GM21717 (cell line): Measurements from ENCODE around the gene NPHS1.
"Not testable (repeated sequence)": the region's sequence is repeated elsewhere in the genome, so short reads cannot be mapped to it uniquely, and the experiment has no call there.

Source experiments
- ATAC-seq: cut with Tn5 transposase; IDR thresholded peaks from one replicate; pipeline ENCODE4 v1.9.1; 2021; ENCODE audit warnings: mild to moderate bottlenecking, moderate library complexity; ENCODE audit not compliant: unreplicated experiment

The NPHS1 gene, protein sequence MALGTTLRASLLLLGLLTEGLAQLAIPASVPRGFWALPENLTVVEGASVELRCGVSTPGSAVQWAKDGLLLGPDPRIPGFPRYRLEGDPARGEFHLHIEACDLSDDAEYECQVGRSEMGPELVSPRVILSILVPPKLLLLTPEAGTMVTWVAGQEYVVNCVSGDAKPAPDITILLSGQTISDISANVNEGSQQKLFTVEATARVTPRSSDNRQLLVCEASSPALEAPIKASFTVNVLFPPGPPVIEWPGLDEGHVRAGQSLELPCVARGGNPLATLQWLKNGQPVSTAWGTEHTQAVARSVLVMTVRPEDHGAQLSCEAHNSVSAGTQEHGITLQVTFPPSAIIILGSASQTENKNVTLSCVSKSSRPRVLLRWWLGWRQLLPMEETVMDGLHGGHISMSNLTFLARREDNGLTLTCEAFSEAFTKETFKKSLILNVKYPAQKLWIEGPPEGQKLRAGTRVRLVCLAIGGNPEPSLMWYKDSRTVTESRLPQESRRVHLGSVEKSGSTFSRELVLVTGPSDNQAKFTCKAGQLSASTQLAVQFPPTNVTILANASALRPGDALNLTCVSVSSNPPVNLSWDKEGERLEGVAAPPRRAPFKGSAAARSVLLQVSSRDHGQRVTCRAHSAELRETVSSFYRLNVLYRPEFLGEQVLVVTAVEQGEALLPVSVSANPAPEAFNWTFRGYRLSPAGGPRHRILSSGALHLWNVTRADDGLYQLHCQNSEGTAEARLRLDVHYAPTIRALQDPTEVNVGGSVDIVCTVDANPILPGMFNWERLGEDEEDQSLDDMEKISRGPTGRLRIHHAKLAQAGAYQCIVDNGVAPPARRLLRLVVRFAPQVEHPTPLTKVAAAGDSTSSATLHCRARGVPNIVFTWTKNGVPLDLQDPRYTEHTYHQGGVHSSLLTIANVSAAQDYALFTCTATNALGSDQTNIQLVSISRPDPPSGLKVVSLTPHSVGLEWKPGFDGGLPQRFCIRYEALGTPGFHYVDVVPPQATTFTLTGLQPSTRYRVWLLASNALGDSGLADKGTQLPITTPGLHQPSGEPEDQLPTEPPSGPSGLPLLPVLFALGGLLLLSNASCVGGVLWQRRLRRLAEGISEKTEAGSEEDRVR (N-terminal part only)

DNA sequence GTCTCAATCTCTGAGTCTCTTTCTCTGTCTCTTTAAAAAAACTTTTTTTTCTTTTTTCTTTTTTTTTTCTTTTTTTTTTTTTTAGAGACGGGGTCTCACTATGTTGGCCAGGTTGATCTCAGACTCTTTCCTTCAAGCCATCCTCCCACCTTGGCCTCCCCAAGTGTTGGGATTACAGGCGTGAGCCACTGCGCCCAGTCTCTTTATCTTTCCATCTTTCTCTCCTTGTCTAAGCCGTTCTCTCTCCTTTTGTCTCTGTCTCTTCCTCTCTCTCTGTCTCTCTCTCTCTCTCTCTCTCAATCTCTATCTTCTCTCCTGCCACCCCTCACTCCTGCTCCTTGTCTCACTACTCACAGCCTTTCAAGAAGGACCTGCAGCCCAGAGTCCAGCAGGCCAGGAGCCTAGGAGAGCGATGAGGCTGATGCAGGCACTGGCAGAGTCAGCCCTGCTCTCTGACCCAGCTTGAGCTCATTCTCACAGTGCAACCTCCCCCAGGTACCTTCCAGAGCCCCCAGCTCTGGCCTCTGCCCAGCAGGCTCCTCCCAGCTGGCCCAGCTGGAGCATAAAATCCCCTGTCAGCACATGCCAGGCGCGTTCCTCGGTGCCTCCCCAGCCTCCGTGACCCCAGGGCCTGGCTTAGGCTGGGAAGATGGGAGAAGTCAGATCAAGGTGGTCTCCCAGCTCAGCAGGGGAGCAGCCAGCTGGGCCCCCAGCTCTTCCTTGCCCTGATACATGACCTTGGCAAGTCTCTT lies at the start of gene NPHS1:
NPHS1 (minus strand) TSS at position 476 of the 752 bp plus-strand sequence. CDS start 667 bp downstream, outside the sequence.
- no peak for ATAC-seq

DNA sequence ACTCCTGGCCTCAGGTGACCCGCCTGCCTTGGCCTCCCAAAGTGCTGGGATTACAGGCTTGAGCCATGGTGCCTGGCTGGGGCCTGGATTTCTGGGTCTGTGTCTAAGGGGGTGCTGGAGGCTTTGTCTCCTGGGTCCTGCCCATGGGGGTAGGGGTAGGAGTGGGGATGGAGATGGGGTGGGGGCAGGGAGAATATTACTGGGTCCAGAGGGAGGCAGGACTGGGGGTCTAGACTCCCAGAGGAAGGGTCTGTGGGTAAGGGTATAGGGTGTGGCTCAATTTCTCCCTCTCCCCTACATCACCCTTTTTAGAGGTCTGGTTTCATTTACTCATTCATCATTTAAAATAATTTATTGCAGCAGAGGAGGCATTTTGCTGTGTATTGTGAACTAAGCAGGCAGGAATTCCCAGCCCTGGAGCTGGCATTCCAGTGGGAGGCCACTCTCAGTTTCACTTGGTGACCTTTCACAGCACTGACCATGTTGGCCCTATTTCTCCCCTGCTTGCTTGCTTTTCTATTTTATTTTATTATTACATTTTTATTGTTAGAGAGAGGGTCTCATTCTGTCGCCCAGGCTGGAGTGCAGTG lies 48.8 kb upstream of the NPHS1 start:
- no peak for ATAC-seq

DNA sequence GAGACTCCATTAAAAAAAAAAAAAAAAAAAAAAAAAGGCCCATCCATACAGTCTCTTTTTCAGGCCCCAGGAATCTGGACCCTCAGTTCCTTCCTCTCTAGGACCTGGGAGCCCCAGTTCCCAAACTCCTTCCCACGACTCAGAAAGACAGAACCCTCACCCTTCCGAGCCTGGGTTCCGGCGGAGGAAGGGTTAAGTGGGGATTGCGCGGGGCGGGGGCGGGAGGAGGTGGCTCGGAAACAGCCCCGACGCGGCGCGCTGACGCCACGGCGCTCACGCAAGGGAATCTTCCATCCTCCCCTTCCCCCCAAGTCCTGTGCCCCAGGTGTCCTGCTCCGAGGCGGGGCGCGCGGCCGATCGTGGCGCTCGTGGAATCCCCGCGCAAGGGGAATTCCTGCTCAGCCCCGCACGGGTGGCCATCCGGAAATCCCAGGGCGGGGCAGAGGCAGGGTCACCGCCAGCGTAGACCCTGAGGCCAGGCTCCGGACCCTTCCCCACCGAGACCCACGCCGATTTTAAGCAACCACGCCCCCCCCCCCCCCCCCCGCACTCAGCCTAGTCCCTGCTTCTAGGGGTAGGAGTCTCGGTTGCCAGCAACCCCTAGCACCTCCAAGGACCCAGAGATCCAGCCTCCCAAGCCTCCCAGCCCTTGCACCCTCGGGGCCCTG lies 47.4 kb upstream of the NPHS1 start:
- ATAC-seq = peak; percentile 38

DNA sequence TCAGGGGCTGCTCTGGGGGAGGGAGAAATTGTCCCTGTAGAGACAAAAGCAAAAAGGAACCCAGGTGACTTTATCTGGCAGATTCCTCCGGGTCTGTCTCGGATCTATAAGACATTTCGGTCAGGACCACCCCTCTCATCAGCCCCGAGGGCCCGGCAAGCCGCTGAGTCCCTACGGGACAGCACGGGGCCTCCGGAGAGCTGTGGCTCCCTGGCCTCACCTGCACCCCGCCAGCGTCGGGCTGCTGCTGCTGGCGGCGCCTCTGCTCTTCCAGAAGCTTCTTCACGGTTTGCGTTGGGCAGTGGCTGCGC lies 46.1 kb upstream of the NPHS1 start:
- ATAC-seq = no peak

DNA sequence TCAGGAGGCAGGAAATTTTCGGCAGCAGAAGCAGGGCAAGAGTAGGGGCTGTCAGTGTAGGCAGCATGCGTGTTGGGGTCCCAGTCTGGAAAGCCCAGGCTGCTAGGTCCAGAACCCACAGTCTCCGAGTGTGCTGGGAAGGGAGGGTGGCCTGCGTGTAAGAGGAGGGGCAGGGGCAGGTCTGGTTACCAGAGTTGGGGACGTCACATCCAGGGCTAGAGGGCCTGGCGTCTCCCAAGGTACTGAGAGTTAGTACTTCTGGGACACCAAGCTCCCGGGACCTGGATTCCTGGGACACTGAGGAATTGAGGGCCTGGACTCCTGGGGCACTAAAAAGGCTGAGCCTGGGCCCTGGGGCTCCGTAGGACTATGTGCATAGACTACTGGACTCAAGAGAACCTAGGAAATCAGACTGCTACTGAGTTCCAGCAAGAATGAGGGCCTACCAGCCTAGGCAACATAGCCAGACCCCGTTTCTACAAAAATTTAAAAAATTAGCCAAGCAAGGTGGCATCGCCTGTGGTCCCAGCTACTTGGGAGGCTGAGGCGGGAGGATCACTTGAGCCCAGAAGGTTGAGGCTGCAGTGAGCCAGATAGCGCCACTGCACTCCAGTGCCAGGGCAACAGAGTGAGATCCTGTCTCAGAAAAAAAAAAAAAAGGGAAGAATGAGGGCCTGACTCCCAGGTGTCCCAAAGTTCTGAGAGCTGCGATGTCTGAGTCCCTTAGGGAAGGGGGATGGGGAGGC lies 45.6 kb upstream of the NPHS1 start:
- ATAC-seq = no peak

DNA sequence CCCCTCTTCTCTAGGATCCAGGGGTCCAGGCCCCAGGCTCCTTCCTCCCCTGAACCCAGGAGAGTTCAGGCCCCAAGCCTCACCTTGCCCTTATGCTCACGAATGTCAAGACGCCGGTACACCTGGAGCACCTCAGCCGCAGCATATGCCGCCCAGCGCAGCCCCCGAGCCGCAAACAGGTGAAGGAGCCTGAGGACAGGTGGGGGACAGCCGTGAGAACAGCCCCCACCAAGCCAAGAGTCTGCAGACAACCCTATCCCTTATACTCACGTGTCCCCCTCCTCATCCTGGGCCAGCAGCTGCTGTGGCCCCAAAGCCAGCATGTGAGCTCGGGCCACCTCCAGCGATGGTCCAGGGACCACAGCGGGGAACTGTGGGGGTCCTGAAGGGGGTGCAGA lies 44.3 kb upstream of the NPHS1 start:
- ATAC-seq = no peak

DNA sequence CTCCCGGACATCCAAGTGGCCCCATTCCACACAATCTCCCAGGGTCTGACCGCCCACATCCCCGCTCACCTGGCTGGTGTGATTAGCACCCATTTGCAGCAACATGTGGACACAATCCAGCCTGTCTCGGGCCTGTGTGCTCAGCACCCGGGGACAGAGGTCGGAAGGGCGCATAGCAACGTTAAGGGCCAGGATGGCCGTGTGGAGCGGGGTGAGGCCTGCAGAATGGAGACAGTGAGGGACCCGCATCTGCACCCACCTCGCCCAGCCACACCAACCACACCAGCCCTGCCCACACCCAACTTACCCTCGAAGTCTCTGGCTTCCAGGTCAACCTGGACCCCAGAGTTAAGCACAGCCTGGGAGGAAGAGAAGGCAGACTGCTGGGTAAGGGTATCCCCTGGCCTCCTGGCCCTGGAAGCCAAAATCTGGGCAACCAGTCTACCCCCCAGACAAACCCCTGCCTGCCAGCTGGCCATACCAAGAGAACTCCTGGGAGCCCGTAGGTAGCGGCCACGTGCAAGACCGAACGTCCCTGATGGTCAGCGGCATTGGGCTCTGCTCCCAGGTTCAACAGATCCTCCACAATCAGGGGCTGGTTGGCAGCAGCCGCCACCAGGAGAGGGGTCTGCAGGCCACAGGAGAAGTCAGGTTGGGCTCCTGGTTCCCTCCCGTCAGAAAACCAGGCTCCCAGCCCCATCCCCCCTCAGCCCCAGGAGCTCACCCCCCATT lies 43.8 kb upstream of the NPHS1 start:
- no peak for ATAC-seq

DNA sequence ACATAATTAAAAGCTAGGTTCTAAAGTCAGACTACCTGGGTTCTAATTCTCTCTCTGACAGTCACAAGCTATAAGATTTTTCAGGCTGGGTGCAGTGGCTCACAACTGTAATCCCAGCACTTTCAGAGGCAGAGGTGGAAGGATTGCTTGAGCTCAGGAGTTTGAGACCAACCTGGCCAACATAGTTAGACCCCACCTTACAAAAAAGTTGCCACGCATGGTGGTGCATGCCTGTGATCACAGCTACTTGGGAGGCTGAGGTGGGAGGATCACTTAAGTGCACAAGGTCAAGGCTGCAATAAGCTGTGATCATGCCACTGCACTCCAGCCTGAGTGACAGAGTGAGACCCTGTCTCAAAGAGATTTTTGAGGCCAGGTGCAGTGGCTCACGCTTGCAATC lies 42.0 kb upstream of the NPHS1 start:
- ATAC-seq = no peak

DNA sequence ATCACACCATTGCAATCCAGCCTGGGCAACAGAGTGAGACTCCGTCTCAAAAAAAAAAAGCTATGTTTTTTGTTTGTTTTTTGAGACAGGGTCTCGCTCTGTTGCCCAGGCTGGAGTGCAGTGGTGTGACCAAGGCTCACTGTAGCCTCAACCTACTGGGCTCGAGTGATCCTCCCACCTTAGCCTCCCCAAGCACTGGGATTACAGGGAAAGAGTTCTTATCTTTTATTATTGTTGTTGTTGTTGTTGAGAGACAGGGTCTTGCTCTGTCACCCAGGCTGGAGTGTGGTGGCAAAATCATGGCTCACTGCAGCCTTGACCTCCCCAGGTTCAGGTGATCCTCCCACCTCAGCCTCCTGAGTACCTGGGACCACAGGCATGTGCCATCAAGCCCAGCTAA lies 39.5 kb upstream of the NPHS1 start:
- ATAC-seq = not testable (repeated sequence)

DNA sequence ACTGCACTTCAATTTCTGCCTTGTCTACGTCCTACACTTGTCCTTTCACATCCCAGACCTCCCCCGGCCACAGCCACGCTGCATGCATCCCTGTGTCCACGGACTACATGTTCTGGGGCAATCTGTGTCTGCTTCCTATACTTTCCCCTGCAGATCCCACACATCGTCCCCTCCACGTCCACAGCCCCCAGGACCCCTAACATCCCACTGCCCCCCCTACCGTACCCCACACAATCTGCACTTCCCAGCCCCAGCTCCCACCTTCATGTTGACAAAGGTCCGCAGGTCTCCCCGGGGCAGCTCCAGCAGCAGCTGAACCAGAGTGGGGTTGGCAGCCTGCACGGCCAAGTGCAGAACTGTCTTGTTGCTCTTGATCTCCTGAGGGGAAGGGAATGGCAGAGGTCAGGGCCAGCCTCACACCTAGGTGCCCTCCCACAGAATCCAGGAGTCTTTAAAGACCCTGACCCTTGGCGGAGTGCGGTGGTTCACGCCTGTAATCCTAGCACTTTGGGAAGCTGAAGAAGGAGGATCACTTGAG lies 37.9 kb upstream of the NPHS1 start:
- ATAC-seq = no peak

DNA sequence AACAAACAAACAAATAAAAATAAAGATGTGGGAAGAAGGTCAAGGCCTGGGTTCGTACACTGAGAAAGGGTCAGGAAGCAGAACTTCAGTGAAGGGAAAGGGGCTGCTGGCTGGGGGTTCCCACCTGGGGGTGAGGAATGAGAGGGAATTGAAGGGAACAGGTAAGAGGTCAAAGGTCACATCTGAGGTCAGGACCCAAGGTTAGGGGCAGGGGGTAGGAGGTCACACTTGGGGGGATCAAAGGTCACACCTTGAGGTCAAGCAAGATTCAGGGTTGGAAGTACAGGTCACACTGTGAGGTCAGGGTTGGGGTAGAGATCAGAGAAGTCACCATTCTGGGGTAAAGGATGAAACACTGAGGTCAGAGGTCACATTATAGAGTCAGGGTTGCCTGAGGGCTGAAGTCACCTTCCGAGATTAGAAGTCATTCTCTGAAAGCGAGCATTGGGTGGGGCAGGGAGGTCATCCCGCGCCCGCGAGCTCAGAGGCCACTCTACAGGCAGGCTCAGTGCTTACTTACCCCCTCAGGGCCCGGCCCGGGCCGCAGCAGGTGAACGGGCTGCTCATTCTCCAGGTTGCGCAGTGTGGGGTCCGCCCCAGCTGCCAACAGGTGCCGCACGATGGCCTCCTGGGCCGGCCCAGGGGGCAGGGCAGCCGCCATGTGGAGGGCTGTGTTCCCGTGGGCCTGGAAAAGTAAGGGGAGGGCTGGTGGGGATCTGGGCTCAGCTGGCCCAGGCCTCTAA lies 37.2 kb upstream of the NPHS1 start:
- no peak for ATAC-seq

DNA sequence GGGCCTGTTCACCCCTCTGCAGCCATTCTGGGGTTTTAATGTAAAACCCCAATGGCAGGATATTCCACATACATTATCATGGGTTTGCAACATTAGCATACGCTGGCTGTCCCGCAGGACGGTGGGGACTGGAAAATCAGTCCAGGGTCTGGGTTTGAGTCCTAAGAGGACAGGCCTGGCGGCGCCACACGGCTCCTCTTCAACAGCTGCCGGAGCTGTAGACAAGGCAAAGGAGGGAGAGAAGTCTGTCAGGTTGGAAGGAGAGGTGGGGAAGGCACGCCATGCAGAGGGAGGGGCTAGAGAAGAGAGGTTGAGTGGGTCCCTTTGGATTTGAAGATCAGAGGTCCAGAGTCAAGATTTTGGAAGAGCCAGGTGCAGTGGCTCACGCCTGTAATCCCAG lies 36.1 kb upstream of the NPHS1 start:
- ATAC-seq = no peak

DNA sequence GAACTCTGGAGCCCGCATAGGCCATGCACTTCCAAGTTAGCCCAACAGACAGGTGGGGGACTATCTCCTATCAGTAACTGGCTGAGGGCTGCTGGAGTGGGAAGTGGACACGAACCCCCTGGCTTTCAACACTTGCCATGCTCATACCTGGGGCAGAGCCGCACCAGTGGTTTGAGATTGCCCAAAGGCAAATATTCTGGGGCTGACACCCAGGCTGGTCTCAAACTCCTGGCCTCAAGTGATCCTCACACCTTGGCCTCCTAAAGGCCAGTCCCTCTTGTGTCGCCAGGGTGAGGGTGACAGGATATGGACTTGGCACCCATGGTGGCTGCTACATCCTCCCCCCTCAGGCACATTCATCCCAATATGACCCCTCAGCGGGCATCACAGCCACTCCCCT lies 34.9 kb upstream of the NPHS1 start:
- ATAC-seq = no peak

DNA sequence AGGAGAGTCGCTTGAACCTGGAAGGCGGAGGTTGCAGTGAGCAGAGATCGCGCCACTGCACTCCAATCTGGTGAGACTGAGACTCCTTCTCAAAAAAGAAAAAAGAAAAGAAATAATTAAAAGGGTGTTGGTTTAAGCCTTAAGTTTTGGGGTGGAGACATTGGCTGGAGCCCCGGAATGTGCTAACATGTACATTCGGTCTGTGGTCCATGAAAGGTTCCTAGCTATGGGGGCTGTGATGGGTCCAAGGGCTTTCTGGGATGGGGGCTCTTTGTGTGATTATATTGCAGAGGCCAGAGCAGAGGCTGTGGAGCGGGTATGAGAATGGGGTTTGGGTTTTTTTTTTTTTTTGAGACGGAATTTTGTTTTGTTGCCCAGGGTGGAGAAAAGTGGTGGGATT lies 33.6 kb upstream of the NPHS1 start:
- no peak for ATAC-seq

DNA sequence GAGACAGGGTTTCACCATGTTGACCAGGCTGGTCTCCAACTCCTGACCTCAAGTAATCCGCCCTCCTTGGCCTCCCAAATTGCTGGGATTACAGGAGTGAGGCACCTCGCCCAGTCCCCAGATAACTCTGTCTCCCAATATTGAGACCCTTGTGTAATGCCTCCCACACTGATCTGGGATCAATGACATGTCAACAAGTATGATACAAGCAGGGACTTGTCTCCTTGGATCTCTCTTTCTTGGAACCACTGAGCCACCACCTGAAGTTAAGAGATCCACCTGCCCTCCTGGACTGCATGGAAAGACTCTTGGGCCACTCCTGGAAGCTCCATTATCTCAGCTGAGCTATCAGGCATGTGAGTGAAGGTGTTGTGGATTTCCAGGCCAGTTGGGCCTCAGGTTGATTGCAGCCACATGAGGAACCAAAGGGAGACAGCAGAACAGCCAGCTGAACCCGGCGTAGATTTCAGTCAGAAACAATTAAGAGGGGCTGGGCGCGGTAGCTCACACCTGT lies 33.0 kb upstream of the NPHS1 start:
- ATAC-seq = no peak

DNA sequence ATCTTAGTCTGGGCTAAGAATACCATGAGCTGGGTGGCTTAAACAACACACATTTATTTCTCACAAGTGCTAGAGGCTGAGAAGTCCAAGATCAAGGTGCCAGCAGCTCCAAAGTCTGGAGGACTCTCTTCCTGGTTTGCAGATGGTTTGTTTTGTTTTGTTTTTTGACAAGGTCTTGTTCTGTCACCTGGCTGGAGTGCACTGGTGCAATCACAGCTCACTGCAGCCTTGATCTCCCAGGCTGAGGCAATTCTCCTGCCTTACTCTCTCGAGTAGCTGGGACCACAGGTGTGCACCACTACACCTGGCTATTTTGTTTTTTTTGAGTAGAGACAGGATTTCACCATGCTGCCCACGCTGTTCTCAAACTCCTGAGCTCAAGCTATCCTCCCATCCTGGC lies 31.6 kb upstream of the NPHS1 start:
- no peak for ATAC-seq

DNA sequence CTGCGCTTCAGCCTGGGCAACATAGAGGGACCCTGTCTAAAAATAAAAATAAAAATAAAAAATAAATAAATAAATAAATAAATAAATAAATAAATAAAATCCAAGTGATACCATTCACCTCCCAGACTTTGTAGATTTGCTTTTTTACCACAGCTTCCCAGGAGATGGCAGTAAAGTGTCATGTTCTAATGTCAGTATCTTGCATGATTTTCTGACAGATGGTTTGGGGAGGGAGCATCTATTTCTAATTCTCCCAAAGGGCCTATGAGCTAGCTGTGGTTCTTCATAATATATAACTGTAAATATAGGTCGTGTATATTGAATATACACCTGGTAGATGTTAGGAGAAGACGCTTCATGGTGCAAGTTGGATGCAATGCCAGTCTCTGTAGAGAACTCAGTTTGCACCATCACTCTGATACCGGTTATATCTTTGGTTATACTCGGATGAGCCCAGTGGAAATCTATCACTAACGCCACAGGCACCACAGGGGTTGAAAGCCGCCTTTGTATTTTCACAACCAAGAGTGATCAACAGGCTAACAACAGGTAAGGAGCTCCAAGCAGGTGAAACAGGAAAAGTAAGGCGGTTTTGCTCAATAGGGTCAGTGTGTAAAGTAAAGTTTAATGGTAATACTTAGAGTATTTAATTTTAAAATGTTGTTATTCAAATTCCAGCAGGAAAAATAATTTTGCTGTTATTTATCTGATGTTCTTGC lies 30.0 kb upstream of the NPHS1 start:
- ATAC-seq = no peak
